ENCODE results near the gene MMP12. TPM values are rescaled to one million over a fixed set of nuclear protein-coding genes. Genes with fewer than 3 reads are reported as not detected.

Gene MMP12
- total and polyA plus RNA-seq, 4 donors: 0.31 to 16.9 (median 1.4) TPM

DNA sequence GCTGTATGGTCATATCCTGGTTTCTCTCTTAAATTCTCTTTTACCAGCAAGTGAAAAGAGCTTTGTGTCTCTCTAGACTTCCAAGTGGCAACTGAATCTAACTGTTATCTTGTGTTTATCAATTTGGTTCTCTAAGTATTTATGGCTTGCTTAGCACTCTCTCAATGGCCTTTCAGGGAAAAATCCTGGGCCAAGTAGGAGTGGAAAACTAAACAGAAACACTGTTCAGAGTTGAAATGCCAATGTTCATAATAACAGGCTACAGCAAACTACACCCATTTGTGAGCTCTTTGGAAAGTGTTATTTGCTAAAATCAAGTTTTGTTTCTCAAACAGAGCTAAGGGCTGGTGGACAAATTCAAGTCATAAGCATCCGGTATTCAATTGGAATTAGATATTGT is 10.1 kb downstream of the MMP12 start:
- DNase-seq: peak in 1 of 3 donors; percentile 9
- WGBS, 2 donors: 65 to 83% methylated on average over 1 of the region's 1 CpG
- TF ChIP-seq, protein P1, sequence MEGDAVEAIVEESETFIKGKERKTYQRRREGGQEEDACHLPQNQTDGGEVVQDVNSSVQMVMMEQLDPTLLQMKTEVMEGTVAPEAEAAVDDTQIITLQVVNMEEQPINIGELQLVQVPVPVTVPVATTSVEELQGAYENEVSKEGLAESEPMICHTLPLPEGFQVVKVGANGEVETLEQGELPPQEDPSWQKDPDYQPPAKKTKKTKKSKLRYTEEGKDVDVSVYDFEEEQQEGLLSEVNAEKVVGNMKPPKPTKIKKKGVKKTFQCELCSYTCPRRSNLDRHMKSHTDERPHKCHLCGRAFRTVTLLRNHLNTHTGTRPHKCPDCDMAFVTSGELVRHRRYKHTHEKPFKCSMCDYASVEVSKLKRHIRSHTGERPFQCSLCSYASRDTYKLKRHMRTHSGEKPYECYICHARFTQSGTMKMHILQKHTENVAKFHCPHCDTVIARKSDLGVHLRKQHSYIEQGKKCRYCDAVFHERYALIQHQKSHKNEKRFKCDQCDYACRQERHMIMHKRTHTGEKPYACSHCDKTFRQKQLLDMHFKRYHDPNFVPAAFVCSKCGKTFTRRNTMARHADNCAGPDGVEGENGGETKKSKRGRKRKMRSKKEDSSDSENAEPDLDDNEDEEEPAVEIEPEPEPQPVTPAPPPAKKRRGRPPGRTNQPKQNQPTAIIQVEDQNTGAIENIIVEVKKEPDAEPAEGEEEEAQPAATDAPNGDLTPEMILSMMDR (IDR thresholded peaks at IDR 0.05; ENCODE audit: control extremely low read depth, extremely low read depth): no peak
- no peak overlapping the region for H3K9ac ChIP-seq (ENCODE audit: insufficient read depth in 1 of 2, low read length in 2 of 2)
- H3K27ac ChIP-seq (ENCODE audit: low read depth in 1 of 2, low read length in 1 of 2): no peak overlapping the region
- no peaks in the 10 kb centered on the region for H3K36me3 ChIP-seq (ENCODE audit: control insufficient read depth in 4 of 4, insufficient read depth in 4 of 4, low read length in 4 of 4)
- no peaks in the 10 kb centered on the region for H3K4me1 ChIP-seq (ENCODE audit: control insufficient read depth in 5 of 5, insufficient read depth in 5 of 5, low read length in 5 of 5)
- H3K9me3 ChIP-seq (ENCODE audit: control insufficient read depth in 4 of 4, insufficient read depth in 3 of 4, low read length in 3 of 4): no peaks in the 10 kb centered on the region
- no peaks in the 10 kb centered on the region for H3K27me3 ChIP-seq (ENCODE audit: control insufficient read depth in 3 of 3, insufficient read depth in 3 of 3, low read length in 2 of 3)
- no peak for ATAC-seq (ENCODE audit: insufficient read depth, low FRiP score)
- H3K4me3 ChIP-seq: no peak overlapping the region

DNA sequence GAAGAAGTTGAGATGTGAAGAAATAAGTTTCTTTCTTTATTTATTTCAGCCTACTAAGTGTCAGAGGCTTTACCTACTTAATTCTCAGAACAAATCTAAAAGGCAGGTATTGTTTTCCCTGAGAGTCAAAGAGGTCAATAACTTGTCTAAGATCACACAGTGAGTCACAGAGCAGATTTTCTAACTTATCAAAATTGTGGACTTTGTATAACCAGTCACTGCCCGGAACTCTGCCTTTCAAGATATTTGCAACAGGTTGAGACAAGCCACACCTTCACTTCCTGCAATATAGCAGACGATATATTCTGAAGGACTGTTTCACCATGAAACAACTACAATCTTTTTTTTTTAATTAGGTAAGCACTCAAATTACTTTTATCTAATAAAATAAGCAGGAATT is 20.8 kb downstream of the MMP12 start:
- no peaks in the 10 kb centered on the region for H3K4me1 ChIP-seq (ENCODE audit: control insufficient read depth in 5 of 5, insufficient read depth in 5 of 5, low read length in 5 of 5)
- WGBS, 2 donors: 77 to 78% methylated on average over 2 of the region's 2 CpGs
- ATAC-seq (ENCODE audit: insufficient read depth, low FRiP score): no peak
- H3K9me3 ChIP-seq (ENCODE audit: control insufficient read depth in 4 of 4, insufficient read depth in 3 of 4, low read length in 3 of 4): no peaks in the 10 kb centered on the region
- H3K9ac ChIP-seq (ENCODE audit: insufficient read depth in 1 of 2, low read length in 2 of 2): no peak overlapping the region
- no peak overlapping the region for H3K27ac ChIP-seq (ENCODE audit: low read depth in 1 of 2, low read length in 1 of 2)
- no peaks in the 10 kb centered on the region for H3K27me3 ChIP-seq (ENCODE audit: control insufficient read depth in 3 of 3, insufficient read depth in 3 of 3, low read length in 2 of 3)
- no peak overlapping the region for H3K4me3 ChIP-seq
- no peaks in the 10 kb centered on the region for H3K36me3 ChIP-seq (ENCODE audit: control insufficient read depth in 4 of 4, insufficient read depth in 4 of 4, low read length in 4 of 4)
- no peak for DNase-seq
- TF ChIP-seq, protein P1 (IDR thresholded peaks at IDR 0.05; ENCODE audit: control extremely low read depth, extremely low read depth): no peak

DNA sequence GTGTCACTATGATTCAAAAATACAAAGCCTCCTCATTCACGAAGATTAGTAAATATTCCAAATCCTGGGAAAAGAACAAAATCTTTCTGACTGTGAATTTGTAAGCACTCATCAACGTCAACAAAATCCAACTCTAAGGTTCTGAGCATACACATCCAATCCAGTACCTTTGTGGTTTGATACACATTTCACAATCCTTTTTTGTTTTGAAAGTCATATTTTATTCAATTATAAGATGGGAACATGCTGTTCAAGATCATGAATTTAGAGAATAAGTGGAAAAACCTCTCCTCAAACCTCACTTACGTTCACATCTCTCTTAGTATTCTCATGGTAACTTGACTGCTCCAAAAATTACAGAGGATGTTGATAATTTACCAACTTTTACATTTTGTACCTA is 21.7 kb downstream of the MMP12 start:
- Histone ChIP-seq H3K9ac (ENCODE audit: insufficient read depth in 1 of 2, low read length in 2 of 2) (no peak overlapping the region), H3K4me3 (no peak overlapping the region), H3K9me3 (ENCODE audit: control insufficient read depth in 4 of 4, insufficient read depth in 3 of 4, low read length in 3 of 4) (no peaks in the 10 kb centered on the region), H3K36me3 (ENCODE audit: control insufficient read depth in 4 of 4, insufficient read depth in 4 of 4, low read length in 4 of 4) (no peaks in the 10 kb centered on the region), H3K27ac (ENCODE audit: low read depth in 1 of 2, low read length in 1 of 2) (no peak overlapping the region), H3K27me3 (ENCODE audit: control insufficient read depth in 3 of 3, insufficient read depth in 3 of 3, low read length in 2 of 3) (no peaks in the 10 kb centered on the region), H3K4me1 (ENCODE audit: control insufficient read depth in 5 of 5, insufficient read depth in 5 of 5, low read length in 5 of 5) (no peaks in the 10 kb centered on the region)
- DNase-seq (no peak), ATAC-seq (ENCODE audit: insufficient read depth, low FRiP score) (no peak)
- TF ChIP-seq, protein P1 (IDR thresholded peaks at IDR 0.05; ENCODE audit: control extremely low read depth, extremely low read depth): no peak
- 87 to 94% methylated on average over 3 of the region's 3 CpGs for WGBS, 2 donors

Data from lung (tissue), 12 donors.